KBM-7 (cell line): ENCODE results near the gene UQCC2.

ENCODE experiments used
- DNase-seq: peaks from one replicate; pipeline ENCODE4 v3.0.0-alpha.2; 2015
- in situ Hi-C: fragments of 300-500 bp; cut with MboI; formaldehyde crosslinking; loops from 2 replicates; pipeline ENCODE4 v1.14.3; 2020; ENCODE audit warnings: low sequenced_read_pairs, low pct_unique_long_range_greater_than_20kb, mixed read lengths

The UQCC2 gene

GRCh38 chr6:33711140-33712129 lies at the start of gene UQCC2:
Gene UQCC2, minus strand, starts transcription at chr6:33711700. Its CDS starts 14 bp downstream, at chr6:33711686.
- in situ Hi-C loops, result no loop called here
- DNase-seq, result peak; percentile 96

GRCh38 chr6:33759887-33760629 lies 48.6 kb upstream of the UQCC2 start:
- in situ Hi-C loops, result no loop called here
- no peak for DNase-seq

GRCh38 chr6:33758815-33759216 lies 47.3 kb upstream of the UQCC2 start:
- no peak for DNase-seq
- in situ Hi-C loops, result no loop called here

- in situ Hi-C loops, result no loop called here
- DNase-seq, result no peak
Measured at GRCh38 chr6:33757906-33758305, 46.4 kb upstream of the UQCC2 start.

- in situ Hi-C loops, result no loop called here
- DNase-seq, result no peak
Measured at GRCh38 chr6:33757113-33757512, 45.6 kb upstream of the UQCC2 start.

- in situ Hi-C loops, result no loop called here
- DNase-seq, result no peak
Measured at GRCh38 chr6:33756211-33756954, 44.9 kb upstream of the UQCC2 start.

- in situ Hi-C loops, result no loop called here
- DNase-seq, result no peak
Measured at GRCh38 chr6:33755070-33755869, 43.8 kb upstream of the UQCC2 start.

- in situ Hi-C loops, result no loop called here
- DNase-seq, result no peak
Measured at GRCh38 chr6:33754222-33754621, 42.7 kb upstream of the UQCC2 start.

GRCh38 chr6:33752646-33753015 lies 41.1 kb upstream of the UQCC2 start:
- in situ Hi-C loops, result no loop called here

GRCh38 chr6:33751771-33752645 lies 40.5 kb upstream of the UQCC2 start:
- in situ Hi-C loops, result no loop called here
- peak; percentile 29 for DNase-seq

More at GRCh38 chr6:33752646-33753015, 41.1 kb upstream of the UQCC2 start:
- no peak for DNase-seq

- DNase-seq, result no peak
- in situ Hi-C loops, result no loop called here
Measured at GRCh38 chr6:33750244-33750991, 38.9 kb upstream of the UQCC2 start.

GRCh38 chr6:33749401-33749800 lies 37.9 kb upstream of the UQCC2 start:
- in situ Hi-C loops, result no loop called here
- no peak for DNase-seq

GRCh38 chr6:33748841-33749240 lies 37.3 kb upstream of the UQCC2 start:
- DNase-seq, result no peak
- in situ Hi-C loops, result no loop called here

GRCh38 chr6:33747823-33748222 lies 36.3 kb upstream of the UQCC2 start:
- in situ Hi-C loops, result no loop called here
- no peak for DNase-seq

GRCh38 chr6:33746651-33747100 lies 35.2 kb upstream of the UQCC2 start, which contains the start of gene IP6K3:
Gene IP6K3, minus strand, starts transcription at chr6:33746905. Its CDS starts 11,429 bp downstream, at chr6:33735476.
- no peak for DNase-seq
- in situ Hi-C loops, result no loop called here

- no peak for DNase-seq
- in situ Hi-C loops, result no loop called here
Measured at GRCh38 chr6:33746036-33746600, 34.6 kb upstream of the UQCC2 start.

GRCh38 chr6:33745548-33745947 lies 34.0 kb upstream of the UQCC2 start:
- DNase-seq, result no peak
- in situ Hi-C loops, result no loop called here
